Testis (tissue), 3 donors: ENCODE data around the gene COL9A1. TPM values are rescaled to one million over a fixed set of nuclear protein-coding genes. Genes with fewer than 3 reads are reported as not detected.

ENCODE experiments used
- DNase-seq: peaks from one replicate; pipeline ENCODE4 v3.0.0-alpha.2; 2019
- H3K27ac ChIP-seq, 2 donors: fragments of 200-600 bp; sonication (generic); one replicate each; pipeline ENCODE4 v1.5.1; 2019
- H3K27me3 ChIP-seq: fragments of 200-600 bp; sonication (generic); one replicate; pipeline ENCODE4 v1.5.1; 2019
- H3K36me3 ChIP-seq: fragments of 200-600 bp; sonication (generic); one replicate; pipeline ENCODE4 v1.5.1; 2017; ENCODE audit warnings: low read depth; ENCODE audit errors: missing control alignments
- H3K4me1 ChIP-seq: fragments of 200-600 bp; sonication (generic); one replicate; pipeline ENCODE4 v1.5.1; 2019
- H3K4me3 ChIP-seq, 2 donors: fragments of 200-600 bp; sonication (generic); one replicate each; pipeline ENCODE4 v1.5.1; 2017 to 2019
- H3K9me3 ChIP-seq: fragments of 200-600 bp; sonication (generic); one replicate; pipeline ENCODE4 v1.5.1; 2017
- CTCF ChIP-seq, 3 experiments: fragments of 450-650 bp in 2 of 3; fragments of 200-600 bp in 1 of 3; sonication (generic) in 1 of 3; IDR thresholded peaks; one replicate each; pipeline ENCODE4 v1.5.1; 2016 to 2019; ENCODE audit warnings: antibody characterized with exemption in 3 of 3, mild to moderate bottlenecking in 2 of 3, moderate library complexity in 1 of 3
- POLR2A ChIP-seq: fragments of 450-650 bp; IDR thresholded peaks from one replicate; pipeline ENCODE4 v1.6.1; 2017; ENCODE audit warnings: antibody characterized with exemption, mild to moderate bottlenecking, moderate library complexity
- WGBS, 2 donors: methylation state at CpG; one replicate each; pipeline ENCODE4 v1.1.5; 2018; 5-methylcytosine and 5-hydroxymethylcytosine counted together
- intact Hi-C: fragments of 100-400 bp; cut with DNase I; formaldehyde crosslinking; loops from one replicate; pipeline ENCODE4 v1.15.1; 2023; ENCODE audit warnings: low total_unique reads
- polyA plus RNA-seq: library from polyadenylated mRNA; stranded (reverse); fragments of 350-450 nt; fragmentation: Illumina TruSeq; extraction: RNeasy Lipid Tissue Mini Kit (QIAGEN cat#74804); gene quantifications from one replicate; pipeline ENCODE4 v1.2.3, GENCODE V29; 2014; ENCODE audit warnings: low read depth, low replicate concordance; ENCODE audit not compliant: insufficient read depth
- total RNA-seq, 2 donors: library from RNA; depleted of rRNA; stranded (reverse); fragments of >200 nt; gene quantifications; one replicate each; pipeline ENCODE4 v1.2.3, GENCODE V29; 2016

Gene COL9A1
- total and polyA plus RNA-seq, 3 donors from 2014 or later = 1.5 to 8.1 (median 1.8) TPM

GRCh38 chr6:70274338-70274737 is 28.5 kb downstream of the COL9A1 start:
- H3K4me3 ChIP-seq = no peak overlapping the region
- no peak for DNase-seq
- intact Hi-C loops = no loop called here
- H3K9me3 ChIP-seq = no peaks in the 10 kb centered on the region
- H3K27me3 ChIP-seq = no peaks in the 10 kb centered on the region
- TF ChIP-seq CTCF (IDR thresholded peaks at IDR 0.05) (no peak), POLR2A (no peak)
- WGBS, 2 donors = 90 to 92% methylated on average over 4 of the region's 4 CpGs
- H3K36me3 ChIP-seq = no peaks in the 10 kb centered on the region
- H3K4me1 ChIP-seq = no peaks in the 10 kb centered on the region
- no peak overlapping the region for H3K27ac ChIP-seq

GRCh38 chr6:70272071-70272470 is 30.8 kb downstream of the COL9A1 start:
- intact Hi-C loops = no loop called here
- no peak for DNase-seq
- 57 to 64% methylated on average over 2 of the region's 2 CpGs for WGBS, 2 donors

GRCh38 chr6:70270287-70271005 is 32.4 kb downstream of the COL9A1 start:
- WGBS, 2 donors = 48% methylated on average over 8 of the region's 8 CpGs
- TF ChIP-seq CTCF (IDR thresholded peaks at IDR 0.05) = no peak
- TF ChIP-seq POLR2A = no peak
- Histone ChIP-seq H3K27ac (no peak overlapping the region), H3K36me3 (no peaks in the 10 kb centered on the region), H3K27me3 (no peaks in the 10 kb centered on the region), H3K4me1 (no peaks in the 10 kb centered on the region), H3K4me3 (no peak overlapping the region), H3K9me3 (no peaks in the 10 kb centered on the region)
- DNase-seq = no peak
- intact Hi-C loops = no loop called here

More at GRCh38 chr6:70272071-70272470, 30.8 kb downstream of the COL9A1 start:
- TF ChIP-seq POLR2A (no peak), CTCF (IDR thresholded peaks at IDR 0.05) (no peak)
- Histone ChIP-seq H3K27ac (no peak overlapping the region), H3K4me1 (no peaks in the 10 kb centered on the region), H3K4me3 (no peak overlapping the region), H3K27me3 (no peaks in the 10 kb centered on the region), H3K36me3 (no peaks in the 10 kb centered on the region), H3K9me3 (no peaks in the 10 kb centered on the region)

- no peak overlapping the region for H3K27ac ChIP-seq
- no peak overlapping the region for H3K4me3 ChIP-seq
- intact Hi-C loops = no loop called here
- H3K4me1 ChIP-seq = no peaks in the 10 kb centered on the region
- no peaks in the 10 kb centered on the region for H3K36me3 ChIP-seq
- no peak for TF ChIP-seq CTCF (IDR thresholded peaks at IDR 0.05)
- no peak for TF ChIP-seq POLR2A
- no peaks in the 10 kb centered on the region for H3K9me3 ChIP-seq
- H3K27me3 ChIP-seq = no peaks in the 10 kb centered on the region
- 42 to 58% methylated on average over 2 of the region's 2 CpGs for WGBS, 2 donors
- DNase-seq = no peak
These were observed 36.7 kb downstream of the COL9A1 start for GRCh38 chr6:70266142-70266541.

- Histone ChIP-seq H3K4me3 (no peak overlapping the region), H3K27me3 (no peaks in the 10 kb centered on the region), H3K9me3 (no peaks in the 10 kb centered on the region), H3K36me3 (no peaks in the 10 kb centered on the region), H3K4me1 (no peaks in the 10 kb centered on the region), H3K27ac (no peak overlapping the region)
- TF ChIP-seq POLR2A (no peak), CTCF (IDR thresholded peaks at IDR 0.05) (no peak)
- no peak for DNase-seq
- intact Hi-C loops = no loop called here
These were observed 38.6 kb downstream of the COL9A1 start for GRCh38 chr6:70264306-70264705.
